ENCODE data around the gene LDLRAP1. TPM values are rescaled to one million over a fixed set of nuclear protein-coding genes. Genes with fewer than 3 reads are reported as not detected.
"Not testable (repeated sequence)": the region's sequence is repeated elsewhere in the genome, so short reads cannot be mapped to it uniquely, and the experiment has no call there.

The LDLRAP1 gene
- 22.8 and 23.9 TPM in 2 replicates for total RNA-seq (2014; rRNA removed; shearing (Covaris generic))

GRCh38 chr1:25543425-25544242 is at the start of gene LDLRAP1:
TSS of gene LDLRAP1 (plus strand) at chr1:25543606. CDS start at chr1:25543699, 93 bp downstream.
- Histone ChIP-seq H3K4me3 (peak within 1 kb of the TSS; percentile 81), H3K9me3 (replicated peaks) (no peaks in the 10 kb centered on the region), H3K27ac (no peak within 1 kb of the TSS), H3K27me3 (peaks cover 21% of the 10 kb centered on the region), H3K36me3 (no peaks in the 10 kb centered on the region), H3K4me1 (peaks cover 13% of the 10 kb centered on the region)
- DNase-seq: peak; percentile 74 to 84

- H3K36me3 ChIP-seq: peaks cover 11% of the 10 kb centered on the region; the same call in 1 of the 2 replicates
Measured at GRCh38 chr1:25494952-25495351, 48.5 kb upstream of the LDLRAP1 start.

GRCh38 chr1:25500694-25501093 is 42.7 kb upstream of the LDLRAP1 start:
- no peak for DNase-seq
- no peaks in the 10 kb centered on the region for H3K9me3 ChIP-seq (replicated peaks)
- H3K4me3 ChIP-seq: no peak overlapping the region
- no peaks in the 10 kb centered on the region for H3K27me3 ChIP-seq
- no peak overlapping the region for H3K27ac ChIP-seq
- H3K4me1 ChIP-seq: peaks cover 16% of the 10 kb centered on the region
- no peaks in the 10 kb centered on the region; the same call in 1 of the 2 replicates for H3K36me3 ChIP-seq

More at GRCh38 chr1:25494952-25495351, 48.5 kb upstream of the LDLRAP1 start:
- H3K9me3 ChIP-seq (replicated peaks): no peaks in the 10 kb centered on the region
- H3K4me1 ChIP-seq: no peaks in the 10 kb centered on the region
- H3K27ac ChIP-seq: no peak overlapping the region
- no peaks in the 10 kb centered on the region for H3K27me3 ChIP-seq
- no peak overlapping the region for H3K4me3 ChIP-seq
- DNase-seq: no peak

GRCh38 chr1:25501235-25502058 is 42.0 kb upstream of the LDLRAP1 start:
- Histone ChIP-seq H3K9me3 (replicated peaks) (no peaks in the 10 kb centered on the region), H3K27me3 (no peaks in the 10 kb centered on the region), H3K27ac (no peak overlapping the region), H3K36me3 (no peaks in the 10 kb centered on the region; the same call in 1 of the 2 replicates), H3K4me3 (no peak overlapping the region), H3K4me1 (peaks cover 16% of the 10 kb centered on the region)
- DNase-seq: peak; percentile 65 to 84

GRCh38 chr1:25502957-25503356 is 40.4 kb upstream of the LDLRAP1 start:
- H3K27me3 ChIP-seq: no peaks in the 10 kb centered on the region
- H3K4me3 ChIP-seq: no peak overlapping the region
- DNase-seq: no peak
- H3K27ac ChIP-seq: no peak overlapping the region
- H3K36me3 ChIP-seq: no peaks in the 10 kb centered on the region; the same call in 1 of the 2 replicates
- H3K4me1 ChIP-seq: peaks cover 16% of the 10 kb centered on the region
- no peaks in the 10 kb centered on the region; the same call in 1 of the 2 replicates for H3K9me3 ChIP-seq (replicated peaks)

GRCh38 chr1:25503551-25504426 is 39.6 kb upstream of the LDLRAP1 start:
- DNase-seq: peak; percentile 63 to 71
- Histone ChIP-seq H3K36me3 (no peaks in the 10 kb centered on the region; the same call in 1 of the 2 replicates), H3K27me3 (no peaks in the 10 kb centered on the region), H3K4me3 (no peak overlapping the region), H3K27ac (no peak overlapping the region), H3K4me1 (peaks cover 16% of the 10 kb centered on the region), H3K9me3 (replicated peaks) (no peaks in the 10 kb centered on the region; the same call in 1 of the 2 replicates)

GRCh38 chr1:25504706-25505595 is 38.5 kb upstream of the LDLRAP1 start:
- DNase-seq: no peak

GRCh38 chr1:25505656-25506385 is 37.6 kb upstream of the LDLRAP1 start:
- no peak overlapping the region for H3K4me3 ChIP-seq
- H3K9me3 ChIP-seq (replicated peaks): no peaks in the 10 kb centered on the region; the same call in 1 of the 2 replicates
- H3K4me1 ChIP-seq: peaks cover 13% of the 10 kb centered on the region
- no peaks in the 10 kb centered on the region for H3K27me3 ChIP-seq
- H3K27ac ChIP-seq: no peak overlapping the region
- no peaks in the 10 kb centered on the region for H3K36me3 ChIP-seq
- no peak for DNase-seq

More at GRCh38 chr1:25504706-25505595, 38.5 kb upstream of the LDLRAP1 start:
- Histone ChIP-seq H3K4me1 (peaks cover 16% of the 10 kb centered on the region), H3K27ac (no peak overlapping the region), H3K9me3 (replicated peaks) (no peaks in the 10 kb centered on the region; the same call in 1 of the 2 replicates), H3K4me3 (no peak overlapping the region), H3K36me3 (no peaks in the 10 kb centered on the region), H3K27me3 (no peaks in the 10 kb centered on the region)

GRCh38 chr1:25506566-25507463 is 36.6 kb upstream of the LDLRAP1 start:
- H3K27me3 ChIP-seq; H3K4me1 ChIP-seq; H3K4me3 ChIP-seq; H3K36me3 ChIP-seq; H3K27ac ChIP-seq; DNase-seq; H3K9me3 ChIP-seq (replicated peaks): not testable (repeated sequence)

- Histone ChIP-seq H3K4me3 (no peak overlapping the region), H3K4me1 (peaks cover 21% of the 10 kb centered on the region), H3K27me3 (no peaks in the 10 kb centered on the region), H3K36me3 (no peaks in the 10 kb centered on the region), H3K9me3 (replicated peaks) (0 out of 2 replicates have a peak, but pooled peaks cover 4% of the 10 kb centered on the region), H3K27ac (no peak overlapping the region)
- DNase-seq: peak in 1 of 2 experiments; percentile 50
Measured at GRCh38 chr1:25513666-25514065, 29.7 kb upstream of the LDLRAP1 start.

GRCh38 chr1:25515033-25515432 is 28.4 kb upstream of the LDLRAP1 start:
- H3K27ac ChIP-seq: no peak overlapping the region
- H3K27me3 ChIP-seq: no peaks in the 10 kb centered on the region
- no peak for DNase-seq
- H3K9me3 ChIP-seq (replicated peaks): 0 out of 2 replicates have a peak, but pooled peaks cover 4% of the 10 kb centered on the region
- no peak overlapping the region for H3K4me3 ChIP-seq
- H3K4me1 ChIP-seq: peaks cover 21% of the 10 kb centered on the region
- H3K36me3 ChIP-seq: no peaks in the 10 kb centered on the region

- DNase-seq: peak; percentile 91 to 95
- peak overlapping the region; percentile 82 for H3K27ac ChIP-seq
- 0 out of 2 replicates have a peak, but pooled peaks cover 4% of the 10 kb centered on the region for H3K9me3 ChIP-seq (replicated peaks)
- H3K4me3 ChIP-seq: no peak overlapping the region
- H3K36me3 ChIP-seq: no peaks in the 10 kb centered on the region
- peaks cover 25% of the 10 kb centered on the region for H3K4me1 ChIP-seq
- H3K27me3 ChIP-seq: no peaks in the 10 kb centered on the region
Measured at GRCh38 chr1:25516686-25517085, 26.7 kb upstream of the LDLRAP1 start.

All from SJCRH30 (cell line).